CD4-positive, alpha-beta memory T cell (primary cell): ENCODE results near the gene HS6ST3. TPM values are rescaled to one million over a fixed set of nuclear protein-coding genes. Genes with fewer than 3 reads are reported as not detected.

Experiments
- CTCF ChIA-PET: fragments of 350-600 bp; sonication (Branson Sonifier 250); formaldehyde crosslinking; loops from one replicate; lab custom pipeline; 2021; ENCODE audit warnings: inconsistent platforms; ENCODE audit not compliant: partially characterized antibody; lab: Charles Lee
- POLR2A ChIA-PET: fragments of 350-600 bp; sonication (Branson Sonifier 250); formaldehyde crosslinking; loops from one replicate; lab custom pipeline; 2021; ENCODE audit not compliant: partially characterized antibody; lab: Charles Lee
- DNase-seq, 5 donors: peaks; one replicate each; pipeline versions ENCODE4 v3.0.0 to v3.0.0-alpha.2; 2020 to 2022; ENCODE audit warnings: mixed read lengths in 1 of 5
- H3K27ac ChIP-seq: one replicate; pipeline ENCODE4 v1.7.0; 2013; ENCODE audit warnings: low read depth, low read length
- H3K27me3 ChIP-seq: 2 replicates; pipeline ENCODE4 v1.7.0; 2013; ENCODE audit warnings: mild to moderate bottlenecking, low read length, moderate library complexity; ENCODE audit not compliant: insufficient read depth
- H3K36me3 ChIP-seq: 2 replicates; pipeline ENCODE4 v1.7.0; 2013; ENCODE audit warnings: mild to moderate bottlenecking, low read length, moderate library complexity; ENCODE audit not compliant: insufficient read depth
- H3K4me1 ChIP-seq: 2 replicates; pipeline ENCODE4 v1.7.0; 2013; ENCODE audit warnings: mild to moderate bottlenecking, low read length, moderate library complexity; ENCODE audit not compliant: insufficient read depth
- H3K4me3 ChIP-seq, 2 donors: one replicate each; pipeline ENCODE4 v1.7.0; 2013; ENCODE audit warnings: low read length in 2 of 2, mild to moderate bottlenecking in 1 of 2
- H3K9me3 ChIP-seq, 2 donors: one replicate each; pipeline ENCODE4 v1.7.0; 2013; ENCODE audit warnings: low read length in 2 of 2, control low read depth in 1 of 2; ENCODE audit not compliant: control insufficient read depth in 1 of 2
- H3K27ac Mint-ChIP-seq, 7 donors: one replicate each; pipeline ENCODE4 v1.8.0; 2020 to 2021; ENCODE audit warnings: mixed read lengths in 7 of 7, mild to moderate bottlenecking in 6 of 7, inconsistent platforms in 3 of 7, moderate library complexity in 3 of 7
- H3K27me3 Mint-ChIP-seq, 2 donors: one replicate each; pipeline ENCODE4 v1.8.0; 2020 to 2021; ENCODE audit warnings: mixed read lengths in 2 of 2
- H3K36me3 Mint-ChIP-seq, 2 donors: one replicate each; pipeline ENCODE4 v1.8.0; 2020 to 2021; ENCODE audit warnings: mixed read lengths in 2 of 2, inconsistent platforms in 1 of 2, mild to moderate bottlenecking in 1 of 2
- H3K4me1 Mint-ChIP-seq, 4 donors: one replicate each; pipeline ENCODE4 v1.8.0; 2020 to 2021; ENCODE audit warnings: mixed read lengths in 4 of 4, mild to moderate bottlenecking in 1 of 4
- H3K4me3 Mint-ChIP-seq, 8 donors: one replicate each; pipeline ENCODE4 v1.8.0; 2020 to 2021; ENCODE audit warnings: mixed read lengths in 8 of 8, mild to moderate bottlenecking in 7 of 8, moderate library complexity in 6 of 8, inconsistent platforms in 3 of 8
- H3K9me3 Mint-ChIP-seq, 8 donors: one replicate each; pipeline ENCODE4 v1.8.0; 2020 to 2021; ENCODE audit warnings: mixed read lengths in 8 of 8, mild to moderate bottlenecking in 5 of 8, inconsistent platforms in 3 of 8, moderate library complexity in 1 of 8
- intact Hi-C: fragments of 100-400 bp; cut with micrococcal nuclease; formaldehyde crosslinking; loops from one replicate; pipeline ENCODE4 v1.15.1; 2023
- polyA plus RNA-seq, 2 donors: library from polyadenylated mRNA; unstranded; fragments of 300-500 nt; fragmentation: Illumina TruSeq; gene quantifications; one replicate each; pipeline ENCODE4 v1.2.3, GENCODE V29; 2021
- total RNA-seq, 2 experiments: library from RNA; stranded (reverse); gene quantifications; one replicate each; pipeline ENCODE4 v1.2.3, GENCODE V29; 2021

The HS6ST3 gene
- total and polyA plus RNA-seq, 4 experiments from 2014 or later, result not detected

DNA sequence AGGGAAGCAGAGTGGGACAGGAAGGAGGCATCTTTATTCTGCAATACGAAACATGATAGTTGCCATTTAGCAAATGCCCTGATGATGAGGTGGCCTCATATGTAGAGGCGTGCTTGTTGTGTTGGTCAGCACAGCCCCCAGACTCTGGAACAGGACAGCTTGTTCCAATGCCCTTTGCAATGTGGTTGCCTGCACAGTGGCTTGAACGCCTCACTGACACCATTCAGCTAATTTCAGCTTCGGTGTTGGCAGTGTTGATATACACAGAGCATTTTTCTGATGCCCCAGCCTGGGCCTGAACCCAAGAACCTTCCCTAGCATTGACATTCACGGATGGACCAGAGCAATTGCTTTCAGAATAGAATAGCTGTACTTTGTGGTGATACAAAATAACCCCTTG is 133.3 kb downstream of the HS6ST3 start:
- Histone ChIP-seq H3K27ac (no peak overlapping the region), H3K4me1 (no peaks in the 10 kb centered on the region), H3K4me3 (no peak overlapping the region), H3K27me3 (no peaks in the 10 kb centered on the region), H3K9me3 (no peaks in the 10 kb centered on the region), H3K36me3 (no peaks in the 10 kb centered on the region)
- H3K36me3 Mint-ChIP-seq, result no peaks in the 10 kb centered on the region
- H3K4me1 Mint-ChIP-seq, result no peaks in the 10 kb centered on the region
- ChIA-PET POLR2A (no interaction called here), CTCF (no interaction called here)
- H3K9me3 Mint-ChIP-seq, result peaks cover 0 to 3% (median 0%) of the 10 kb centered on the region in 8 donors
- no peak overlapping the region for H3K4me3 Mint-ChIP-seq
- intact Hi-C loops, result no loop called here
- no peak overlapping the region for H3K27ac Mint-ChIP-seq
- no peak for DNase-seq
- no peaks in the 10 kb centered on the region for H3K27me3 Mint-ChIP-seq

DNA sequence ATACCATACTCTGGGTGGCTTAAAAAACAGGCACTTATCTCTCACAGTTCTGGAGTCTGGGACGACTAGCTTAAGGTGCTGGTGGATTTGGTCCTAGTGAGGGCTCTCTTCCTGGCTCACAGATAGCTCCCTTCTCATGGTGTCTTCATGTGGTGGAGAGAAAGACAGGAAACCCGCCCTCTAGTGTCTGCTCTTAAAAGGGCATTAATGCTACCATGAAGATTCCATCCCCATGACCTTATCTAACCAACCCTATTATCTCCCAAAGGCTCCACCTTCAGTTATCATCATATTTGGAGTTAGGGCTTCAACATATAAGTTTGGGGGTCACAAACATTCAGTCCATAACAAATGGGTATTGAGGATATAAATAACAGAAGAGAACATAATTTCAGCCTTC is 139.4 kb downstream of the HS6ST3 start:
- Histone ChIP-seq H3K4me1 (no peaks in the 10 kb centered on the region), H3K4me3 (no peak overlapping the region), H3K27me3 (no peaks in the 10 kb centered on the region), H3K36me3 (no peaks in the 10 kb centered on the region), H3K9me3 (no peaks in the 10 kb centered on the region), H3K27ac (no peak overlapping the region)
- ChIA-PET POLR2A (no interaction called here), CTCF (no interaction called here)
- no peaks in the 10 kb centered on the region for H3K36me3 Mint-ChIP-seq
- no peak overlapping the region for H3K4me3 Mint-ChIP-seq
- H3K27ac Mint-ChIP-seq, result no peak overlapping the region
- H3K27me3 Mint-ChIP-seq, result no peaks in the 10 kb centered on the region
- intact Hi-C loops, result no loop called here
- no peak for DNase-seq
- H3K4me1 Mint-ChIP-seq, result no peaks in the 10 kb centered on the region
- no peaks in the 10 kb centered on the region for H3K9me3 Mint-ChIP-seq

DNA sequence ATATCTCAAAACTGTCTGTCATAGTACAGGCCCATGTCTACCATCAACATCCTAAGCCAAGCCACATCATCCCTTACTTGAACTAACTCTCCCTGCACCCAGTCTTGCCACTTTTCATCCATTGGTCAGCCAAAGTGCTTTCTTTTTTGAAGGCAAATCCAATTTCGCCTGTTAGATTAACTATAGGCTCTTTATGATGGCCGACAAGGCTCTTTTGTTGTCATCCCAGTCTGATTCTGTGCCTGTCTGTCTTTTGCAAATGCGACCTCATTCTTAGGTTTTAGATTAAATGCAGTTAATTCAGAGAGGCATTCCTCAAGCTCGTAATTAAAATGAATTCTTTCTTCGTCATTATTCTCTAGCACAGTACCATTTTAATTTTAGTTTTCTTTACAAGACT is 148.3 kb downstream of the HS6ST3 start:
- Mint-ChIP-seq H3K4me3 (no peak overlapping the region), H3K27me3 (no peaks in the 10 kb centered on the region), H3K9me3 (no peaks in the 10 kb centered on the region), H3K27ac (no peak overlapping the region), H3K4me1 (no peaks in the 10 kb centered on the region), H3K36me3 (no peaks in the 10 kb centered on the region)
- Histone ChIP-seq H3K27ac (no peak overlapping the region), H3K4me3 (no peak overlapping the region), H3K27me3 (no peaks in the 10 kb centered on the region), H3K9me3 (no peaks in the 10 kb centered on the region), H3K36me3 (no peaks in the 10 kb centered on the region), H3K4me1 (no peaks in the 10 kb centered on the region)
- intact Hi-C loops, result no loop called here
- ChIA-PET CTCF (no interaction called here), POLR2A (no interaction called here)
- DNase-seq, result no peak

DNA sequence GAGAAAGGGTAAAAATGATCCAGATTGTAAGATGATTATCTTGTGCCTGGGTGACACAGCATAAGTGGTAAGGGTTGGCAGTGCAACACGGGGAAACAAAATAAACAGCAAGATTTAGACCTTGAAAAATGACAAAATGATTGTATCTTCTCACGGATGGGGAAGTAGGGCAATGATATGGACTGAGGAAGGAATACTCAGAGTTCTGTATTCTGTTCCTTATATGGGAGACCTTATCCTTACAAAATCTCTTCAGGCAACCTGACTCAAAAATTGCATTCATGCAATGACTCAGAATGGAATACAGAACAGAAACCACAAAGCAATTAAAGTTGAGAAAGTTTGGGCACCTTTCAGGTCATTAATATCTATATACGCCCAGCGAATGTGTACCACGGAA is 149.0 kb downstream of the HS6ST3 start:
- Mint-ChIP-seq H3K9me3 (no peaks in the 10 kb centered on the region), H3K4me3 (no peak overlapping the region)

DNA sequence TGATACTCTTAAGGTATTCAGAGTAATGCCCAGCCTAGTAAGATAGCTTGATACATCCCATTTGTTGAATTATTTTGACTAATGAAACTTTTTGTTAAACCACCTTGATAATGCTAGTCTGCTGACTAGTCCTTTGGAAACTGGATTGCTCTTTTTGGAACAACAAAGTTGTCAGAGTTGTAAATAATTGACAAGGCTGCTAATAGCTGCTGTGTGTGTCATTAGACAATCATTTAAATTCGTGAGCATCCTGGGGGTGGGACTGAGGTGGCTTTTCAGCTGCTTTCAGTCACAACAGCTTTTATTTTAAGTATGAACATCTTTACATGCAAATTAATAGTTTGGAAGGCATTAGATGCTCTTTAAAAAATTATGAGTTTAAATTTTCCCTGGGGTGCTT is 153.5 kb downstream of the HS6ST3 start:
- CTCF ChIA-PET, result no interaction called here
- Mint-ChIP-seq H3K27me3 (no peaks in the 10 kb centered on the region), H3K9me3 (no peaks in the 10 kb centered on the region), H3K4me3 (no peak overlapping the region), H3K4me1 (no peaks in the 10 kb centered on the region), H3K36me3 (no peaks in the 10 kb centered on the region), H3K27ac (no peak overlapping the region)
- H3K27ac ChIP-seq, result no peak overlapping the region
- H3K27me3 ChIP-seq, result no peaks in the 10 kb centered on the region
- intact Hi-C loops, result no loop called here
- no peaks in the 10 kb centered on the region for H3K4me1 ChIP-seq
- H3K36me3 ChIP-seq, result no peaks in the 10 kb centered on the region
- POLR2A ChIA-PET, result no interaction called here
- H3K4me3 ChIP-seq, result no peak overlapping the region
- no peaks in the 10 kb centered on the region for H3K9me3 ChIP-seq
- DNase-seq, result no peak

More for the DNA sequence above, 149.0 kb downstream of the HS6ST3 start:
- Histone ChIP-seq H3K9me3 (no peaks in the 10 kb centered on the region), H3K36me3 (no peaks in the 10 kb centered on the region), H3K27me3 (no peaks in the 10 kb centered on the region), H3K4me3 (no peak overlapping the region), H3K27ac (no peak overlapping the region), H3K4me1 (no peaks in the 10 kb centered on the region)
- Mint-ChIP-seq H3K27ac (no peak overlapping the region), H3K4me1 (no peaks in the 10 kb centered on the region), H3K36me3 (no peaks in the 10 kb centered on the region), H3K27me3 (no peaks in the 10 kb centered on the region)
- ChIA-PET POLR2A (no interaction called here), CTCF (no interaction called here)
- DNase-seq, result no peak
- intact Hi-C loops, result no loop called here

DNA sequence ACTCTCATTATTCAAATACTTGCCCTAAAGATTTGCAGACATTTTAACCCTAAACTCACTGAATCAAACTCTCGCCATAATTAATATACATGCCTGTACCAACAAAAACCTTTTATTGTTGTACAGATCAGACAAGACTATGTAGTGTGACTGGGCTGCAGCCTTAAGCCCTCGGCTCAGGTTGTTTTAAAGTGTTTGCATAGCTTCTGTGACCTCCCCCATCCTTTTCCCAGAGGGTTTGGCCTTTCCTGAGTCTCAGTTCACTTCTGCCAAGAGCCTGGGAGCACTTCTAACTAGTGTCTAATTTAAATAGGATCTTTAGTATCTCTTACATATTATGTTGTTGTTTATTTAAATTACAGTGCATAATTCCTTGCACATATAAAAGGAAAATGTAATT is 158.2 kb downstream of the HS6ST3 start:
- Mint-ChIP-seq H3K4me1 (no peaks in the 10 kb centered on the region), H3K9me3 (peaks cover 0 to 6% (median 0%) of the 10 kb centered on the region in 8 donors), H3K36me3 (no peaks in the 10 kb centered on the region), H3K27ac (no peak overlapping the region), H3K27me3 (no peaks in the 10 kb centered on the region), H3K4me3 (no peak overlapping the region)
- Histone ChIP-seq H3K27me3 (no peaks in the 10 kb centered on the region), H3K27ac (no peak overlapping the region), H3K36me3 (no peaks in the 10 kb centered on the region), H3K9me3 (no peaks in the 10 kb centered on the region), H3K4me3 (no peak overlapping the region), H3K4me1 (no peaks in the 10 kb centered on the region)
- ChIA-PET POLR2A (no interaction called here), CTCF (no interaction called here)
- no peak for DNase-seq
- intact Hi-C loops, result no loop called here

DNA sequence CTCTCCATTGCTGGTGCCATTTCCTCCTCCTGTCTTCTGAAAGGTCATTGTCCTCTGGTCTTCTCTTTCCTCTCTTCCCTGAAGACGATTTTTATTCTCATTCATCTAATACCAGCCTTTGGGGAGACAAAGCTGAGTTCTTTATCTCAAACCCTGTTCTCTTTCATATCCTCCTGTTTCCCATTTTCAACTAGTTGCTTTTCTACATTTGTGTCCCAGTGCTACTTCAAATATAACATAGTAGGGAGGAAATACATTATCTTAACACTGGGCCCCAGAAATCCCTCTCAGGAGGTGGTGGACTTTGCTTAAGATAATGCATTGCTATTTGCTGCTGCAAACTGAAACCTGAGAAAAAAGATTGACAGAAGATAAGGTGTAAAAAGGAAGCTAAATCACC is 159.1 kb downstream of the HS6ST3 start:
- Histone ChIP-seq H3K4me1 (no peaks in the 10 kb centered on the region), H3K27me3 (no peaks in the 10 kb centered on the region), H3K27ac (no peak overlapping the region), H3K36me3 (no peaks in the 10 kb centered on the region), H3K4me3 (no peak overlapping the region), H3K9me3 (no peaks in the 10 kb centered on the region)
- H3K36me3 Mint-ChIP-seq, result no peaks in the 10 kb centered on the region
- intact Hi-C loops, result no loop called here
- H3K9me3 Mint-ChIP-seq, result peaks cover 0 to 6% (median 0%) of the 10 kb centered on the region in 8 donors
- no peaks in the 10 kb centered on the region for H3K27me3 Mint-ChIP-seq
- H3K4me1 Mint-ChIP-seq, result no peaks in the 10 kb centered on the region
- POLR2A ChIA-PET, result no interaction called here
- no peak overlapping the region for H3K27ac Mint-ChIP-seq
- H3K4me3 Mint-ChIP-seq, result no peak overlapping the region
- CTCF ChIA-PET, result no interaction called here
- no peak for DNase-seq

DNA sequence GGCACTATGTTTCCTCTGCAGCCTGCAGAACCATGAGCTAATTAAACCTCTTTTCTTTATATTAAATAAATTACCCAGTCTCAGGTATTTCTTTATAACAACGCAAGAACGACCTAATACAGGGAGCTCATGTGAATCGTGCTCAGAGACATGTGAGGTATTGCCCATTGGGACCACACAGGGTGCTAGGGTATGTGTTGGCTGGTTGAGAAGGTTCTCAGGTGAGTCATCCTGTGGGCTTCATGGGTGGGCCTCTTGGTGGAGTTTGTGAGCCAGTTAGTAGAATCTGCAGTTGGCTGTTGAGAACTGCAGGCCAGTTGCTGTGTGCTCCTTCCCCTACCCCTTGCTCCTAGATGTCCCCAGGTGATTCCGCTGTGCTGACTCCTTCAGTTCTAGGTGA is 163.0 kb downstream of the HS6ST3 start:
- no peaks in the 10 kb centered on the region for H3K27me3 ChIP-seq
- H3K4me3 ChIP-seq, result no peak overlapping the region
- H3K27ac ChIP-seq, result no peak overlapping the region
- no peaks in the 10 kb centered on the region for H3K36me3 ChIP-seq
- Mint-ChIP-seq H3K27ac (no peak overlapping the region), H3K9me3 (peaks cover 0 to 6% (median 0%) of the 10 kb centered on the region in 8 donors), H3K27me3 (no peaks in the 10 kb centered on the region), H3K36me3 (no peaks in the 10 kb centered on the region), H3K4me1 (no peaks in the 10 kb centered on the region), H3K4me3 (no peak overlapping the region)
- ChIA-PET POLR2A (no interaction called here), CTCF (no interaction called here)
- H3K9me3 ChIP-seq, result no peaks in the 10 kb centered on the region
- H3K4me1 ChIP-seq, result no peaks in the 10 kb centered on the region
- intact Hi-C loops, result no loop called here
- no peak for DNase-seq
